ENCODE results near the gene MEF2D.

DNA sequence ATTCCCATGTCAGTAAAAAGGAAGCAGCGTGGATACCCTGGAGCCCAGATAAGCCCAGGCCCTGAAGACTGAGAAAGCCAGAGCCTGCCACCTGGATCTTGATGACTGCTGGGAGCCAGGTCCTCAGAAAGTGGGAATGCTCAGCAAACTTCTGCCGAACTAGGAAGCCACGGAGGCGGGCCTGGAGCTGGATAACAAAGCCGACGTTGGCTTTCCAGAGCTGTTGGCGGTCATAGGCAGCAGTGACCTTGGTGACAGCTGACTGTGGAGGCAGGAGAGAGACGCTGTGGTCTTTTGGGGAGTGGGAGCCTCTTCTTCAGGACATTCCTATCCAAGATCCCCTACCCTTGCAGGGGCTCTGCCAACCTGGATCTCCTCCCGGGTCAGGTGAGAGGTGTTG, 47.4 kb upstream of the MEF2D start:
- no peak for TF ChIP-seq POLR2A (IDR thresholded peaks at IDR 0.05; ENCODE audit: low read depth, low read length)
- no peak for TF ChIP-seq TAF1 (IDR thresholded peaks at IDR 0.05; ENCODE audit: borderline replicate concordance, low read depth, low read length)

Data from GM12892 (cell line).